Brain microvascular endothelial cell (primary cell): ENCODE results near the gene RGCC.

Experiments
- DNase-seq: peaks from one replicate; pipeline ENCODE4 v3.0.0-alpha.2; 2020
- H3K27ac ChIP-seq: fragments of 250-450 bp; sonication (Bioruptor Pico); 2 replicates; pipeline ENCODE4 v1.5.1; 2020; ENCODE audit warnings: mild to moderate bottlenecking, moderate library complexity
- H3K27me3 ChIP-seq: fragments of 250-450 bp; sonication (Bioruptor Pico); replicated peaks from 2 replicates; pipeline ENCODE4 v1.5.1; 2020; ENCODE audit warnings: mild to moderate bottlenecking
- H3K36me3 ChIP-seq: fragments of 250-450 bp; sonication (Bioruptor Pico); replicated peaks from 2 replicates; pipeline ENCODE4 v1.5.1; 2020; ENCODE audit warnings: mild to moderate bottlenecking
- H3K4me3 ChIP-seq: 2 replicates; pipeline ENCODE4 v1.5.1; 2011; ENCODE audit warnings: low read depth, mild to moderate bottlenecking, control low read depth, low read length, moderate library complexity
- CTCF ChIP-seq: IDR thresholded peaks from 2 replicates; pipeline ENCODE4 v1.5.1; 2011; ENCODE audit warnings: low read depth, mild to moderate bottlenecking, moderate library complexity, low read length, control low read depth, inconsistent platforms; ENCODE audit errors: missing control alignments
- in situ Hi-C: cut with HindIII; loops from 2 replicates; pipeline ENCODE4 v1.10.0; 2017; ENCODE audit warnings: low sequenced_read_pairs, low pct_ligation_motif_present

The RGCC gene

GRCh38 chr13:41512441-41512840 is 55.1 kb downstream of the RGCC start:
- Histone ChIP-seq H3K36me3 (no peaks in the 10 kb centered on the region), H3K27me3 (no peaks in the 10 kb centered on the region), H3K27ac (no peak overlapping the region), H3K4me3 (no peak overlapping the region)
- no peak for DNase-seq
- TF ChIP-seq CTCF: no peak
- in situ Hi-C loops: no loop called here

- TF ChIP-seq CTCF: no peak
- Histone ChIP-seq H3K4me3 (no peak overlapping the region), H3K27ac (no peak overlapping the region), H3K27me3 (no peaks in the 10 kb centered on the region), H3K36me3 (no peaks in the 10 kb centered on the region)
- in situ Hi-C loops: no loop called here
- DNase-seq: no peak
Observed at GRCh38 chr13:41513600-41513999, 56.2 kb downstream of the RGCC start.

GRCh38 chr13:41514853-41515395 is 57.6 kb downstream of the RGCC start:
- DNase-seq: no peak
- Histone ChIP-seq H3K36me3 (no peaks in the 10 kb centered on the region), H3K27me3 (no peaks in the 10 kb centered on the region), H3K4me3 (no peak overlapping the region), H3K27ac (no peak overlapping the region)
- in situ Hi-C loops: no loop called here
- TF ChIP-seq CTCF: no peak

GRCh38 chr13:41515491-41516139 is 58.3 kb downstream of the RGCC start:
- in situ Hi-C loops: no loop called here
- Histone ChIP-seq H3K27me3 (no peaks in the 10 kb centered on the region), H3K36me3 (no peaks in the 10 kb centered on the region), H3K4me3 (no peak overlapping the region), H3K27ac (no peak overlapping the region)
- no peak for TF ChIP-seq CTCF
- no peak for DNase-seq

- H3K4me3 ChIP-seq: no peak overlapping the region
- DNase-seq: no peak
- H3K27me3 ChIP-seq: no peaks in the 10 kb centered on the region
- H3K36me3 ChIP-seq: no peaks in the 10 kb centered on the region
- in situ Hi-C loops: no loop called here
- H3K27ac ChIP-seq: no peak overlapping the region
- no peak for TF ChIP-seq CTCF
Observed at GRCh38 chr13:41516166-41516565, 58.8 kb downstream of the RGCC start.

GRCh38 chr13:41516760-41517159 is 59.4 kb downstream of the RGCC start:
- no peak for DNase-seq
- in situ Hi-C loops: no loop called here
- TF ChIP-seq CTCF: no peak
- Histone ChIP-seq H3K27me3 (no peaks in the 10 kb centered on the region), H3K36me3 (no peaks in the 10 kb centered on the region), H3K4me3 (no peak overlapping the region), H3K27ac (no peak overlapping the region)
